Astrocyte (in vitro differentiated cells and primary cell): ENCODE measurements around the gene TMEM198. TPM values are rescaled to one million over a fixed set of nuclear protein-coding genes. Genes with fewer than 3 reads are reported as not detected.

ENCODE experiments used
- DNase-seq: peaks from one replicate; pipeline ENCODE4 v3.0.0-alpha.2; 2010; ENCODE audit warnings: low read depth
- FAIRE-seq: peaks from 2 replicates; lab custom pipeline; 2011; peaks lifted over from hg19 to GRCh38; lab: Jason Lieb, UNC
- H2AFZ ChIP-seq: 2 replicates; pipeline ENCODE4 v1.6.0; 2012; ENCODE audit warnings: low read depth, low read length, inconsistent platforms
- H3K27ac ChIP-seq: 2 replicates; pipeline ENCODE4 v1.5.1; 2011; ENCODE audit warnings: low read depth, low read length, inconsistent platforms
- H3K27me3 ChIP-seq: 2 replicates; pipeline ENCODE4 v1.6.0; 2011; ENCODE audit warnings: low read length, inconsistent platforms; ENCODE audit not compliant: insufficient read depth
- H3K36me3 ChIP-seq: 2 replicates; pipeline ENCODE4 v1.5.1; 2011; ENCODE audit warnings: low read length, inconsistent platforms; ENCODE audit not compliant: insufficient read depth
- H3K4me1 ChIP-seq: 2 replicates; pipeline ENCODE4 v1.5.1; 2011; ENCODE audit warnings: low read length, inconsistent platforms; ENCODE audit not compliant: insufficient read depth
- H3K4me2 ChIP-seq: 2 replicates; pipeline ENCODE4 v1.6.0; 2012; ENCODE audit warnings: low read length, inconsistent platforms
- H3K4me3 ChIP-seq: 2 replicates; pipeline ENCODE4 v1.5.1; 2011; ENCODE audit warnings: low read depth, mild to moderate bottlenecking, low read length, inconsistent platforms; ENCODE audit not compliant: insufficient read depth
- H3K79me2 ChIP-seq: 2 replicates; pipeline ENCODE4 v1.6.0; 2012; ENCODE audit warnings: mild to moderate bottlenecking, low read length, inconsistent platforms; ENCODE audit not compliant: insufficient read depth
- H3K9ac ChIP-seq: 2 replicates; pipeline ENCODE4 v1.6.0; 2012; ENCODE audit warnings: mild to moderate bottlenecking, low read length, inconsistent platforms
- H3K9me3 ChIP-seq: 2 replicates; pipeline ENCODE4 v1.5.1; 2012; ENCODE audit warnings: low read depth, mild to moderate bottlenecking, low read length, inconsistent platforms; ENCODE audit not compliant: insufficient read depth
- H4K20me1 ChIP-seq: 2 replicates; pipeline ENCODE4 v1.6.0; 2012; ENCODE audit warnings: low read length, inconsistent platforms; ENCODE audit not compliant: insufficient read depth
- H3K27ac Mint-ChIP-seq: one replicate; pipeline ENCODE4 v1.8.0; 2021; ENCODE audit warnings: mild to moderate bottlenecking, mixed read lengths; ENCODE audit not compliant: unreplicated experiment
- H3K27me3 Mint-ChIP-seq: one replicate; pipeline ENCODE4 v1.8.0; 2021; ENCODE audit warnings: low read depth, mixed read lengths; ENCODE audit not compliant: unreplicated experiment
- H3K36me3 Mint-ChIP-seq: one replicate; pipeline ENCODE4 v1.8.0; 2021; ENCODE audit warnings: low read depth, mixed read lengths; ENCODE audit not compliant: unreplicated experiment
- H3K4me1 Mint-ChIP-seq: one replicate; pipeline ENCODE4 v1.8.0; 2021; ENCODE audit warnings: low read depth, mixed read lengths; ENCODE audit not compliant: unreplicated experiment
- H3K4me3 Mint-ChIP-seq: one replicate; pipeline ENCODE4 v1.8.0; 2021; ENCODE audit warnings: mild to moderate bottlenecking, moderate library complexity, mixed read lengths; ENCODE audit not compliant: unreplicated experiment
- H3K9me3 Mint-ChIP-seq: one replicate; pipeline ENCODE4 v1.8.0; 2021; ENCODE audit warnings: mild to moderate bottlenecking, mixed read lengths; ENCODE audit not compliant: unreplicated experiment
- EZH2 ChIP-seq: IDR thresholded peaks from 2 replicates; pipeline ENCODE4 v1.6.1; 2012; ENCODE audit warnings: mild to moderate bottlenecking, low read length, inconsistent platforms; ENCODE audit not compliant: insufficient read depth
- total RNA-seq: library from RNA; stranded (reverse); gene quantifications from 2 replicates; pipeline ENCODE4 v1.2.1, GENCODE V29; 2021
- TF ChIP-seq, protein P1 (sequence below): IDR thresholded peaks from 2 replicates; pipeline ENCODE4 v1.5.1; 2011; ENCODE audit warnings: low read depth, mild to moderate bottlenecking, inconsistent platforms, low read length, moderate library complexity; ENCODE audit not compliant: insufficient read depth

Gene TMEM198
- total RNA-seq, 1 donor from 2014 or later: 3.8 TPM

DNA sequence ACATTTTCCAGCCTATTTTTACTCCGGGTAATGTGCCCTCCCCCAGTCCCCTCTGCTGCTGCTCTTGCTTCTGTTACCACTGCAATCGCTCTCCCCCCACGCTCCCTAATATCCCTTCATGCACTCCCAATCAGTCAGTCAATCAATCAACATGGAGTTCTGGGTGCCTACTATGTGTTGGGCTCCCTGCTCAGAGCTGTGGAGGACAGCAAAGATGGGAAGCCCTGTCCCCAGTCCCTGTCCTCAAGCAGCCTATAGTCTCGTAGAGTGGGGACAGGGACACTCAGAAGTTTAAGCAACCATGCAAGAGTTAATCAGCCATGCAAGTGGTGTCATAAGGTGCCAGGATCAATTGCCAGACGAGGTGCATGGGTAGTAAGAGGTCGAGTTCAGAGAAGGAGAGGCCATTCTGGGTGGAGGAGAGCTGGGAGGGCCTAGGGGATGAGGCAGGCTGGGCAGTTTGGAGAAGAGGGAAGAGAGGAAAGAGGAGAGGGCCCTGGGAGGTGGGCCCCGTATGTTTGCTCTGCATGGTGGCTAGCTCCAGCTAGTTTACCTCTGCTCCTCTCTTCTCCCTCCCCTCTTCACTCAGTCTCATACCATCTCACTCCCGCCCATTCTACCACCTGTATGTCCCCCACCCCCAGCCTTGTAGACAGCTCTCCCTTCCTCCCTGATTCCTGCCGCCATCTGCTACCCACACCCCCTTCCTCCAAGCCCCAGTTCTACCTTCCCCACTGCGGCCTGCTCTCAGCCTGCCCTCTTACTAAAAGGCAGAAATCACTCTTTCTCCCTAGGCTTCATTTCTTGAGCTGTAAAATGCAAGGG lies 25.7 kb upstream of the TMEM198 start:
- no peaks in the 10 kb centered on the region for H3K36me3 ChIP-seq
- no peak overlapping the region for H2AFZ ChIP-seq
- H3K4me3 ChIP-seq: no peak overlapping the region
- peaks cover 18% of the 10 kb centered on the region for H3K27me3 ChIP-seq
- no peaks in the 10 kb centered on the region for H3K79me2 ChIP-seq
- no peak overlapping the region for H3K4me2 ChIP-seq
- Mint-ChIP-seq H3K27ac (no peak overlapping the region), H3K27me3 (peaks cover 38% of the 10 kb centered on the region), H3K9me3 (no peaks in the 10 kb centered on the region), H3K4me3 (peak overlapping the region; percentile 11), H3K4me1 (peaks cover 40% of the 10 kb centered on the region), H3K36me3 (no peaks in the 10 kb centered on the region)
- H3K4me1 ChIP-seq: peaks cover 31% of the 10 kb centered on the region
- FAIRE-seq (no peak), DNase-seq (no peak)
- no peak overlapping the region for H3K27ac ChIP-seq
- H4K20me1 ChIP-seq: no peaks in the 10 kb centered on the region
- TF ChIP-seq, protein P1, sequence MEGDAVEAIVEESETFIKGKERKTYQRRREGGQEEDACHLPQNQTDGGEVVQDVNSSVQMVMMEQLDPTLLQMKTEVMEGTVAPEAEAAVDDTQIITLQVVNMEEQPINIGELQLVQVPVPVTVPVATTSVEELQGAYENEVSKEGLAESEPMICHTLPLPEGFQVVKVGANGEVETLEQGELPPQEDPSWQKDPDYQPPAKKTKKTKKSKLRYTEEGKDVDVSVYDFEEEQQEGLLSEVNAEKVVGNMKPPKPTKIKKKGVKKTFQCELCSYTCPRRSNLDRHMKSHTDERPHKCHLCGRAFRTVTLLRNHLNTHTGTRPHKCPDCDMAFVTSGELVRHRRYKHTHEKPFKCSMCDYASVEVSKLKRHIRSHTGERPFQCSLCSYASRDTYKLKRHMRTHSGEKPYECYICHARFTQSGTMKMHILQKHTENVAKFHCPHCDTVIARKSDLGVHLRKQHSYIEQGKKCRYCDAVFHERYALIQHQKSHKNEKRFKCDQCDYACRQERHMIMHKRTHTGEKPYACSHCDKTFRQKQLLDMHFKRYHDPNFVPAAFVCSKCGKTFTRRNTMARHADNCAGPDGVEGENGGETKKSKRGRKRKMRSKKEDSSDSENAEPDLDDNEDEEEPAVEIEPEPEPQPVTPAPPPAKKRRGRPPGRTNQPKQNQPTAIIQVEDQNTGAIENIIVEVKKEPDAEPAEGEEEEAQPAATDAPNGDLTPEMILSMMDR: no peak
- no peak for TF ChIP-seq EZH2
- no peaks in the 10 kb centered on the region for H3K9me3 ChIP-seq
- H3K9ac ChIP-seq: no peak overlapping the region

- H3K9me3 ChIP-seq: no peaks in the 10 kb centered on the region
- no peak overlapping the region for H3K4me2 ChIP-seq
- no peak overlapping the region for H3K4me3 ChIP-seq
- H4K20me1 ChIP-seq: no peaks in the 10 kb centered on the region
- peaks cover 30% of the 10 kb centered on the region for H3K4me1 ChIP-seq
- H3K27ac ChIP-seq: no peak overlapping the region
- FAIRE-seq (no peak), DNase-seq (no peak)
- H3K9ac ChIP-seq: no peak overlapping the region
- no peaks in the 10 kb centered on the region for H3K36me3 Mint-ChIP-seq
- H3K4me1 Mint-ChIP-seq: peaks cover 33% of the 10 kb centered on the region
- no peak overlapping the region for H3K4me3 Mint-ChIP-seq
- no peaks in the 10 kb centered on the region for H3K36me3 ChIP-seq
- no peaks in the 10 kb centered on the region for H3K79me2 ChIP-seq
- peaks cover 34% of the 10 kb centered on the region for H3K27me3 Mint-ChIP-seq
- TF ChIP-seq EZH2: no peak
- no peaks in the 10 kb centered on the region for H3K9me3 Mint-ChIP-seq
- no peak overlapping the region for H3K27ac Mint-ChIP-seq
- H3K27me3 ChIP-seq: peaks cover 4% of the 10 kb centered on the region
- no peak overlapping the region for H2AFZ ChIP-seq
Observed at GRCh38 chr2:219519526-219519916, 24.3 kb upstream of the TMEM198 start.

- Mint-ChIP-seq H3K27me3 (peaks cover 34% of the 10 kb centered on the region), H3K9me3 (no peaks in the 10 kb centered on the region), H3K4me3 (no peak overlapping the region), H3K27ac (no peak overlapping the region), H3K4me1 (peaks cover 33% of the 10 kb centered on the region), H3K36me3 (no peaks in the 10 kb centered on the region)
- no peaks in the 10 kb centered on the region for H3K36me3 ChIP-seq
- H3K9ac ChIP-seq: no peak overlapping the region
- H3K9me3 ChIP-seq: no peaks in the 10 kb centered on the region
- FAIRE-seq (no peak), DNase-seq (no peak)
- peaks cover 3% of the 10 kb centered on the region for H3K27me3 ChIP-seq
- H3K4me1 ChIP-seq: peaks cover 30% of the 10 kb centered on the region
- H3K27ac ChIP-seq: no peak overlapping the region
- TF ChIP-seq, protein P1: no peak
- no peak for TF ChIP-seq EZH2
- no peak overlapping the region for H2AFZ ChIP-seq
- H4K20me1 ChIP-seq: no peaks in the 10 kb centered on the region
- H3K79me2 ChIP-seq: no peaks in the 10 kb centered on the region
- no peak overlapping the region for H3K4me3 ChIP-seq
- H3K4me2 ChIP-seq: no peak overlapping the region
Observed at GRCh38 chr2:219520079-219520478, 23.7 kb upstream of the TMEM198 start.
